Cardiac septum (tissue), 1 donor: ENCODE results near the gene METTL2A. TPM values are rescaled to one million over a fixed set of nuclear protein-coding genes. Genes with fewer than 3 reads are reported as not detected.
"Not testable (repeated sequence)": the region's sequence is repeated elsewhere in the genome, so short reads cannot be mapped to it uniquely, and the experiment has no call there.

Experiments
- DNase-seq: peaks from one replicate; pipeline ENCODE4 v3.0.0-alpha.2; 2020; ENCODE audit warnings: low spot score
- intact Hi-C: fragments of 100-400 bp; cut with DNase I; formaldehyde crosslinking; loops from one replicate; pipeline ENCODE4 v1.14.0; 2022
- long read RNA-seq: library from polyadenylated mRNA; unstranded; transcript quantifications from one replicate; pipeline ENCODE4 v2.0.0, GENCODE V29; 2021
- total RNA-seq: library from RNA; stranded (reverse); fragmentation: NEBNext Ultra II Directional; extraction: Animal tissue kit (Norgen Biotek cat#: 25700); gene quantifications from one replicate; pipeline ENCODE4 v1.2.1, GENCODE V29; 2021
- donor health status: DM: no; HTN: no; CAD: no.

METTL2A gene
- total RNA-seq, result 17.1 TPM
- long read RNA-seq, transcript METTL2A-202 (8 exons, 1,556 nt), result minor isoform, 11 of 29 reads
- long read RNA-seq, transcript METTL2A-201 (9 exons, 2,537 nt), result major isoform, 16 of 29 reads
- long read RNA-seq, partial matches to known transcripts, result 1 of 29 reads
- long read RNA-seq, other reads (novel, unspliced or antisense), result 1 of 29 reads

- DNase-seq, result peak; percentile 91
- intact Hi-C loops, result not testable (repeated sequence)
Measured at GRCh38 chr17:62423647-62424461, at the start of gene METTL2A. Gene METTL2A (plus strand): TSS chr17:62423897. CDS start chr17:62423903, 6 bp downstream.

GRCh38 chr17:62380253-62380652 is 43.4 kb upstream of the METTL2A start, which contains the start of gene EFCAB3:
Gene EFCAB3 (plus strand): TSS chr17:62380553. CDS start chr17:62382980, 2,427 bp downstream.
- intact Hi-C loops, result no loop called here
- DNase-seq, result no peak

GRCh38 chr17:62381561-62381960 is 42.1 kb upstream of the METTL2A start:
- intact Hi-C loops, result no loop called here
- DNase-seq, result no peak

- intact Hi-C loops, result no loop called here
- no peak for DNase-seq
Measured at GRCh38 chr17:62388856-62389255, 34.8 kb upstream of the METTL2A start.

GRCh38 chr17:62392908-62393307 is 30.8 kb upstream of the METTL2A start:
- intact Hi-C loops, result no loop called here
- DNase-seq, result no peak

- intact Hi-C loops, result no loop called here
- DNase-seq, result no peak
Measured at GRCh38 chr17:62398891-62399290, 24.8 kb upstream of the METTL2A start.

- intact Hi-C loops, result no loop called here
- DNase-seq, result no peak
Measured at GRCh38 chr17:62405451-62405850, 18.2 kb upstream of the METTL2A start.

GRCh38 chr17:62413090-62413489 is 10.6 kb upstream of the METTL2A start:
- DNase-seq, intact Hi-C loops: not testable (repeated sequence)

GRCh38 chr17:62426214-62426613 is 2.5 kb downstream of the METTL2A start:
- DNase-seq, intact Hi-C loops: not testable (repeated sequence)

- DNase-seq, intact Hi-C loops: not testable (repeated sequence)
Measured at GRCh38 chr17:62435251-62435650, 11.6 kb downstream of the METTL2A start.

GRCh38 chr17:62441181-62441580 is 17.5 kb downstream of the METTL2A start:
- DNase-seq, intact Hi-C loops: not testable (repeated sequence)

- intact Hi-C loops, result no loop called here
- DNase-seq, result no peak
Measured at GRCh38 chr17:62444063-62444462, 20.4 kb downstream of the METTL2A start.

- DNase-seq, intact Hi-C loops: not testable (repeated sequence)
Measured at GRCh38 chr17:62445791-62446190, 22.1 kb downstream of the METTL2A start.

GRCh38 chr17:62452195-62452594 is 28.5 kb downstream of the METTL2A start:
- DNase-seq, intact Hi-C loops: not testable (repeated sequence)

- intact Hi-C loops, result not testable (repeated sequence)
Measured at GRCh38 chr17:62453041-62453440, 29.3 kb downstream of the METTL2A start.

GRCh38 chr17:62453656-62454055 is 30.0 kb downstream of the METTL2A start:
- intact Hi-C loops, DNase-seq: not testable (repeated sequence)

More at GRCh38 chr17:62453041-62453440, 29.3 kb downstream of the METTL2A start:
- not testable (repeated sequence) for DNase-seq

GRCh38 chr17:62454111-62454510 is 30.4 kb downstream of the METTL2A start:
- intact Hi-C loops, result not testable (repeated sequence)

GRCh38 chr17:62456016-62456415 is 32.3 kb downstream of the METTL2A start:
- intact Hi-C loops, result no loop called here

More at GRCh38 chr17:62454111-62454510, 30.4 kb downstream of the METTL2A start:
- DNase-seq, result not testable (repeated sequence)

GRCh38 chr17:62458483-62458882 is 34.8 kb downstream of the METTL2A start:
- intact Hi-C loops, DNase-seq: not testable (repeated sequence)

More at GRCh38 chr17:62456016-62456415, 32.3 kb downstream of the METTL2A start:
- no peak for DNase-seq

- DNase-seq, intact Hi-C loops: not testable (repeated sequence)
Measured at GRCh38 chr17:62464422-62464821, 40.7 kb downstream of the METTL2A start.
